HL-60 (cell line): Measurements from ENCODE around the gene KY.

Source experiments
- DNase-seq, 2 experiments: peaks; one replicate each; pipeline ENCODE4 v3.0.0-alpha.2; 2010 to 2020; ENCODE audit warnings: low read depth in 1 of 2, low spot score in 1 of 2
- H3K27ac ChIP-seq: fragments of 250-450 bp; sonication (Bioruptor Pico); replicated peaks from 2 replicates; pipeline ENCODE4 v1.5.1; 2020; ENCODE audit warnings: mild to moderate bottlenecking, moderate library complexity
- H3K27me3 ChIP-seq: fragments of 250-450 bp; sonication (Bioruptor Pico); 2 replicates; pipeline ENCODE4 v1.5.1; 2021; ENCODE audit warnings: mild to moderate bottlenecking, moderate library complexity; ENCODE audit not compliant: insufficient read depth, poor library complexity, severe bottlenecking
- H3K4me3 ChIP-seq: replicated peaks from 2 replicates; pipeline ENCODE4 v1.5.1; 2011; ENCODE audit warnings: mild to moderate bottlenecking, control low read depth, low read length; ENCODE audit not compliant: insufficient read depth
- GABPA ChIP-seq: IDR thresholded peaks from 2 replicates; pipeline ENCODE4 v1.6.1; 2012; ENCODE audit warnings: low read depth
- POLR2AphosphoS5 ChIP-seq: IDR thresholded peaks from 2 replicates; pipeline ENCODE4 v1.6.1; 2012; ENCODE audit warnings: low read depth
- SPI1 ChIP-seq: IDR thresholded peaks from 2 replicates; pipeline ENCODE4 v1.6.1; 2012; ENCODE audit warnings: low read depth, mild to moderate bottlenecking, borderline replicate concordance
- TF ChIP-seq, protein P1 (sequence below): IDR thresholded peaks from one replicate; pipeline ENCODE4 v1.5.1; 2011; ENCODE audit warnings: low read length, control low read depth, inconsistent platforms; ENCODE audit not compliant: insufficient read depth
- TF ChIP-seq, protein P2 (sequence below): IDR thresholded peaks from 2 replicates; pipeline ENCODE4 v1.6.1; 2012; ENCODE audit warnings: low read depth; ENCODE audit not compliant: insufficient replicate concordance

KY gene

GRCh38 chr3:134666466-134666865 lies 15.6 kb upstream of the KY start:
- no peak overlapping the region for H3K27ac ChIP-seq
- DNase-seq, result no peak
- no peak for TF ChIP-seq SPI1
- TF ChIP-seq GABPA, result no peak
- TF ChIP-seq, protein P1, sequence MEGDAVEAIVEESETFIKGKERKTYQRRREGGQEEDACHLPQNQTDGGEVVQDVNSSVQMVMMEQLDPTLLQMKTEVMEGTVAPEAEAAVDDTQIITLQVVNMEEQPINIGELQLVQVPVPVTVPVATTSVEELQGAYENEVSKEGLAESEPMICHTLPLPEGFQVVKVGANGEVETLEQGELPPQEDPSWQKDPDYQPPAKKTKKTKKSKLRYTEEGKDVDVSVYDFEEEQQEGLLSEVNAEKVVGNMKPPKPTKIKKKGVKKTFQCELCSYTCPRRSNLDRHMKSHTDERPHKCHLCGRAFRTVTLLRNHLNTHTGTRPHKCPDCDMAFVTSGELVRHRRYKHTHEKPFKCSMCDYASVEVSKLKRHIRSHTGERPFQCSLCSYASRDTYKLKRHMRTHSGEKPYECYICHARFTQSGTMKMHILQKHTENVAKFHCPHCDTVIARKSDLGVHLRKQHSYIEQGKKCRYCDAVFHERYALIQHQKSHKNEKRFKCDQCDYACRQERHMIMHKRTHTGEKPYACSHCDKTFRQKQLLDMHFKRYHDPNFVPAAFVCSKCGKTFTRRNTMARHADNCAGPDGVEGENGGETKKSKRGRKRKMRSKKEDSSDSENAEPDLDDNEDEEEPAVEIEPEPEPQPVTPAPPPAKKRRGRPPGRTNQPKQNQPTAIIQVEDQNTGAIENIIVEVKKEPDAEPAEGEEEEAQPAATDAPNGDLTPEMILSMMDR, result no peak
- TF ChIP-seq, protein P2, sequence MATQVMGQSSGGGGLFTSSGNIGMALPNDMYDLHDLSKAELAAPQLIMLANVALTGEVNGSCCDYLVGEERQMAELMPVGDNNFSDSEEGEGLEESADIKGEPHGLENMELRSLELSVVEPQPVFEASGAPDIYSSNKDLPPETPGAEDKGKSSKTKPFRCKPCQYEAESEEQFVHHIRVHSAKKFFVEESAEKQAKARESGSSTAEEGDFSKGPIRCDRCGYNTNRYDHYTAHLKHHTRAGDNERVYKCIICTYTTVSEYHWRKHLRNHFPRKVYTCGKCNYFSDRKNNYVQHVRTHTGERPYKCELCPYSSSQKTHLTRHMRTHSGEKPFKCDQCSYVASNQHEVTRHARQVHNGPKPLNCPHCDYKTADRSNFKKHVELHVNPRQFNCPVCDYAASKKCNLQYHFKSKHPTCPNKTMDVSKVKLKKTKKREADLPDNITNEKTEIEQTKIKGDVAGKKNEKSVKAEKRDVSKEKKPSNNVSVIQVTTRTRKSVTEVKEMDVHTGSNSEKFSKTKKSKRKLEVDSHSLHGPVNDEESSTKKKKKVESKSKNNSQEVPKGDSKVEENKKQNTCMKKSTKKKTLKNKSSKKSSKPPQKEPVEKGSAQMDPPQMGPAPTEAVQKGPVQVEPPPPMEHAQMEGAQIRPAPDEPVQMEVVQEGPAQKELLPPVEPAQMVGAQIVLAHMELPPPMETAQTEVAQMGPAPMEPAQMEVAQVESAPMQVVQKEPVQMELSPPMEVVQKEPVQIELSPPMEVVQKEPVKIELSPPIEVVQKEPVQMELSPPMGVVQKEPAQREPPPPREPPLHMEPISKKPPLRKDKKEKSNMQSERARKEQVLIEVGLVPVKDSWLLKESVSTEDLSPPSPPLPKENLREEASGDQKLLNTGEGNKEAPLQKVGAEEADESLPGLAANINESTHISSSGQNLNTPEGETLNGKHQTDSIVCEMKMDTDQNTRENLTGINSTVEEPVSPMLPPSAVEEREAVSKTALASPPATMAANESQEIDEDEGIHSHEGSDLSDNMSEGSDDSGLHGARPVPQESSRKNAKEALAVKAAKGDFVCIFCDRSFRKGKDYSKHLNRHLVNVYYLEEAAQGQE, result no peak
- TF ChIP-seq POLR2AphosphoS5, result no peak
- H3K4me3 ChIP-seq, result no peak overlapping the region
- H3K27me3 ChIP-seq, result no peaks in the 10 kb centered on the region

- TF ChIP-seq POLR2AphosphoS5 (no peak), GABPA (no peak), SPI1 (no peak)
- TF ChIP-seq, protein P1, result no peak
- TF ChIP-seq, protein P2, result no peak
- DNase-seq, result no peak
- Histone ChIP-seq H3K4me3 (no peak overlapping the region), H3K27ac (no peak overlapping the region), H3K27me3 (no peaks in the 10 kb centered on the region)
These were observed 15.2 kb upstream of the KY start for GRCh38 chr3:134666052-134666451.

DNA sequence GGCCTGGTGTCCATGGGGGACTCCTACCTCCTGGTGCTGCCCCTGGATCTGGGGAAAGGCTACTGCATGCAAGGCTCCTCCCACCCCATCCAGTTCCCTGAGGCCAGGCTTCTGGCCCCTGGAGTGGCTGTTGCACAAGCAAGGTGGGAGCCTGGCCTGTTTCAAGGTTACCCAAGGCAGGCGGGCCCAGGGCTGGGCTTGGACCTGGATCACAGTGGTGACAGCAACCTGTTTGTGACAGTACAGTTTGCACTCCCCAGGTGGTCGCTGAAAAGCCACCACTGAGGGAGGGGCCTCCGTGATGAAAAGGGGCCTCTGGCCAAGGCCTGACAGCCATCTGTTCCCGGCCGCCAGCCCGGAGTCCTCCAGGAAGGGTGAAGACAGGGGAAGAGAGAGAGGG lies 14.4 kb upstream of the KY start:
- DNase-seq, result no peak
- Histone ChIP-seq H3K4me3 (no peak overlapping the region), H3K27me3 (no peaks in the 10 kb centered on the region), H3K27ac (no peak overlapping the region)
- TF ChIP-seq SPI1, result no peak
- TF ChIP-seq GABPA, result no peak
- TF ChIP-seq, protein P2, result no peak
- TF ChIP-seq POLR2AphosphoS5, result no peak
- TF ChIP-seq, protein P1, result no peak
